GM19328 (cell line): Measurements from ENCODE around the gene RIPOR2.

Experiments
- ATAC-seq: cut with Tn5 transposase; IDR thresholded peaks from one replicate; pipeline ENCODE4 v1.9.1; 2021; ENCODE audit warnings: mild to moderate bottlenecking, moderate library complexity; ENCODE audit not compliant: unreplicated experiment

The RIPOR2 gene

GRCh38 chr6:24824142-24824938, 111.4 kb downstream of the RIPOR2 start:
- no peak for ATAC-seq

GRCh38 chr6:24823185-24823584, 112.6 kb downstream of the RIPOR2 start:
- no peak for ATAC-seq

GRCh38 chr6:24822696-24823095, 113.1 kb downstream of the RIPOR2 start:
- ATAC-seq = no peak

- no peak for ATAC-seq
Observed at GRCh38 chr6:24821860-24822444, 113.8 kb downstream of the RIPOR2 start.

GRCh38 chr6:24818346-24818745, 117.4 kb downstream of the RIPOR2 start:
- ATAC-seq = no peak

- no peak for ATAC-seq
Observed at GRCh38 chr6:24809728-24810127, 126.0 kb downstream of the RIPOR2 start.

- no peak for ATAC-seq
Observed at GRCh38 chr6:24807584-24807983, 128.2 kb downstream of the RIPOR2 start.

GRCh38 chr6:24802271-24803059, 133.3 kb downstream of the RIPOR2 start:
- ATAC-seq = no peak

- no peak for ATAC-seq
Observed at GRCh38 chr6:24799541-24799915, 136.2 kb downstream of the RIPOR2 start.

- ATAC-seq = no peak
Observed at GRCh38 chr6:24798740-24799540, 136.8 kb downstream of the RIPOR2 start, which contains the start of gene ARMH2. TSS of gene ARMH2 (minus strand) at chr6:24798917. CDS start at chr6:24798857, 60 bp downstream.

- no peak for ATAC-seq
Observed at GRCh38 chr6:24797596-24798216, 138.1 kb downstream of the RIPOR2 start.

- ATAC-seq = no peak
Observed at GRCh38 chr6:24796616-24797290, 139.0 kb downstream of the RIPOR2 start.

GRCh38 chr6:24795106-24795505, 140.7 kb downstream of the RIPOR2 start:
- ATAC-seq = no peak

GRCh38 chr6:24788031-24788665, 147.6 kb downstream of the RIPOR2 start:
- ATAC-seq = no peak

GRCh38 chr6:24780206-24780605, 155.6 kb downstream of the RIPOR2 start:
- ATAC-seq = no peak

- no peak for ATAC-seq
Observed at GRCh38 chr6:24779416-24780016, 156.2 kb downstream of the RIPOR2 start.

- no peak for ATAC-seq
Observed at GRCh38 chr6:24778878-24779277, 156.9 kb downstream of the RIPOR2 start.

- no peak for ATAC-seq
Observed at GRCh38 chr6:24778121-24778520, 157.6 kb downstream of the RIPOR2 start.

- ATAC-seq = no peak
Observed at GRCh38 chr6:24777227-24777626, 158.5 kb downstream of the RIPOR2 start.
